ENCODE data around the gene KNOP1.
"Not testable (repeated sequence)": the region's sequence is repeated elsewhere in the genome, so short reads cannot be mapped to it uniquely, and the experiment has no call there.

The KNOP1 gene

GRCh38 chr16:19680881-19681340 is 37.1 kb downstream of the KNOP1 start:
- DNase-seq = no peak

DNA sequence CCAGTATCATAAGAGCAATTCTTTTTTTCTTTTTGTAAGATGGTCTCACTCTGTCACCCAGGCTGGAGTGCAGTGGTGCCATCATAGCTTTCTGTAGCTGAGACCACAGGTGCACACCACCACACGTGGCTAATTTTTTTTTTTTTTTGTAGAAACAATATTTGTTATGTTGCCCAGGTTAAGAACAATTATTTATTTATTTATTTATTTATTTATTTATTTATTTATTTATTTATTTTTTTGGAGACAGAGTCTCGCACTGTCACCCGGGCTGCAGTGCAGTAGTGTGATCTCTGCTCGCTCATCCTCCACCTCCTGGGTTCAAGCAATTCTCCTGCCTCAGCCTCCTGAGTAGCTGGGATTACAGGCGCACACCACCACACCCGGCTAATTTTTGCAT is 38.7 kb downstream of the KNOP1 start:
- DNase-seq = not testable (repeated sequence)

DNA sequence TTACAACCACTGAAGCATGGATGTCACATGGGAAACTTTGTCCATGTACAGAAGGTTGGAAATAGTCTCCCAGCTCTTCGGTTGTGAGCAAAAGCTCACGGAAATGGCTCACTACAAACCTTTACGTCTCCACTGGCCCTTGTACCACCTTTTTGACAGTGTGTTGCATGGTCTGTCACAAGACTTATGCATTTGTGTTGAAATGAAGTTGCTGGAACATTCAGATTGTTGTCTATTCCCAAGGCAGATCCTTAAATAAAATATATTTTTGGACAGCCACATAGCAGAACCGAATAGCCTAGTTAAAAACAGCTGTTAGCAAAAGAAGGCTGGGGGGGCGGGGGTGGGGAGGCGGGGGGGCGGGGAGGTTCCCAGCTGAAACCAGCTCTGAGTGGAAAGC is 39.2 kb downstream of the KNOP1 start:
- DNase-seq = no peak

DNA sequence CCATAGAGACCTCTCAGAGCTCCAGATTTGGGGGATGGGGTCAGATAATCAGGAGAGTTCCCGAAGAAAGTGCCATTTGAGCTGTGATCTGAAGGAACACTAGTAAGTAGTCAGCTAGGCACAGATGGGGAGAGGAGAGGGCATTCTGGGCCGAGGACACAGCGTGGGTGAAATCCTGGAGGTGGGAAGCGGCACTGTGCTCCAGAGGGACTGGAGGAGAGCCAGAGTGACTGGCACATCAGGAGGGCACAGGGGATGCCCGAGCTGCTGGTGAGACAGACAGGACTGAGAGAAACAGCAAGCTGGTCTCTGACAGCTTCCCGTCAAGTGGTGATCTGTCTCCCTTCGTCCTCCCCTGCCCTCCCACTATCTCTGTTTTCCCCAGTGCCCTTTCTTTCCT is 40.6 kb downstream of the KNOP1 start:
- no peak for DNase-seq

- DNase-seq = no peak
Measured at GRCh38 chr16:19674485-19674884, 43.5 kb downstream of the KNOP1 start.

GRCh38 chr16:19672378-19672777 is 45.6 kb downstream of the KNOP1 start:
- DNase-seq = no peak

GRCh38 chr16:19666477-19666876 is 51.5 kb downstream of the KNOP1 start:
- DNase-seq = no peak

GRCh38 chr16:19665313-19665712 is 52.7 kb downstream of the KNOP1 start:
- not testable (repeated sequence) for DNase-seq

DNA sequence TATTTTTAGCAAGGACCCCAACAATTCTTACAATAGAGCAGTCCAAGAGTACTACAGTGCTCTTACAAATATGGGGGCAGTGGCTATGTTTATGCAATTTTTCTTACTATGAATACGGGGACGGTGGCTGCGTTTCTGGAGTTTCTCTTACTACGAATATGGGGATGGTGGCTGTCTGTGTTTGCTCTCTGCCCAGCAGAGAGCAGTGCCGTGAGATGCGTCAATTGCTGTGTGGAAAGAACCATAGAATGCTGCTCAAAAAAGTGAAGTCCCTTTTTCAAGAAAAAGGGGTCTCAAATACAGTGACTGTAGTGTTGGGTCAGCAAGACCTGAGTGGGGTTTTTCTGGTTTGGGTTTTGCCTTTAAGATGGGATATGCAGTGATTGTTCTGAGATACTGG is 53.9 kb downstream of the KNOP1 start:
- DNase-seq = no peak

DNA sequence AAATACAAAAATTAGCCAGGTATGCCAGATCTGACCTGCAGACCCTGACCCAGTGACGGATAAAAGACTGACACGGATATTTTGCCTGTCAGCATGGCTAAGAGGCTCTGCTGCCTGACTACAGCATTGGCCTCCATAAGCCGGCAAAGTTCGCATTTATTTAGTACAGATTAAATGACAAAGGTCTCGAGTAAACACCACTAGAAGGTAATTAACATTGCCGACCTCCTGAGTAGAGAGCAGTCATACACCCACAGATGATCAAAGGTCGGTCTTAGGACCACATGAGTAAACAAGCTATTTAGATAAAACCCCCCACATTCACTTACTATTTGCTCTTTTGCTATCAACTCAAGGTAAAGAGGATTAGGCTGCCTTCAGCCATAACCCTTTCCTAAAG is 55.7 kb downstream of the KNOP1 start:
- no peak for DNase-seq

- DNase-seq = no peak
Measured at GRCh38 chr16:19660432-19660831, 57.6 kb downstream of the KNOP1 start.

GRCh38 chr16:19659554-19659953 is 58.5 kb downstream of the KNOP1 start:
- DNase-seq = no peak

GRCh38 chr16:19657831-19658230 is 60.2 kb downstream of the KNOP1 start:
- DNase-seq = no peak

DNA sequence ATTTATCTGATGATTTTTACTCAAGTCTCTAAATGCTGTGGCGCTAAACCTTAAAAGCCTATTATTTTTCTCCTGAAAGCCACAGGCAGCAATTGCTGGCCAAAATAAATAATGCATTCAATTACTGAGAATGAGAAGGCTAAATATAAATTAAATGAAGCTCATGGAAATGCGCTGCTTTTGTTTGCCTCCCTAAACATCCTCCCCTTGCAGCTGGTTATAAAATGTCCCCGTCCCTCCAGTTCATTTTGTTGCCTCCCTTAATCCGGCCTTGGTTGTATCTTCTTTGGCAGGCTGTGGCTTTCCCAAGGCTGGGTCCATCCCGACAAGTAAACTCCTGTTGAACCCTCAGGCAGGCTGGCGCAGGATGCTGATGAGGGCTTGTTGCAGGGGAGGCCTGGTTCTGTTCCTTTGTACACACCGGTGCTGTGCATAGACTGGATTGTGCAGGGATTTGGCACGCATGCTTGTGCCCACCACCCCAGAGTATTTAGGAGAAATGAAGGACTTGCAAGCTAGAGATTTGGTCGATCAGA is 62.7 kb downstream of the KNOP1 start:
- DNase-seq = no peak

- DNase-seq = no peak
Measured at GRCh38 chr16:19654147-19654546, 63.9 kb downstream of the KNOP1 start.

Measured in MV-4-11 (cell line).